CD4-positive, alpha-beta T cell treated with Interleukin-12 subunit alpha and Interleukin-12 subunit beta, for 1 hour (primary cell): ENCODE measurements around the gene ATE1.
"Not testable (repeated sequence)": the region's sequence is repeated elsewhere in the genome, so short reads cannot be mapped to it uniquely, and the experiment has no call there.

Experiments
- DNase-seq: peaks from one replicate; pipeline ENCODE4 v3.0.0-alpha.2; 2020

Gene ATE1

GRCh38 chr10:121929585-121930267 lies 1.9 kb upstream of the ATE1 start:
- not testable (repeated sequence) for DNase-seq

GRCh38 chr10:121928528-121928884 lies 675 bp upstream of the ATE1 start:
- DNase-seq = peak; percentile 17

GRCh38 chr10:121927318-121927840 lies 452 bp downstream of the ATE1 start:
- no peak for DNase-seq

- peak; percentile 19 for DNase-seq
Measured at GRCh38 chr10:121926671-121927317, 1.0 kb downstream of the ATE1 start.

GRCh38 chr10:121926157-121926556 lies 1.7 kb downstream of the ATE1 start:
- DNase-seq = no peak

- DNase-seq = no peak
Measured at GRCh38 chr10:121921238-121921931, 6.4 kb downstream of the ATE1 start.

- no peak for DNase-seq
Measured at GRCh38 chr10:121919666-121920065, 8.2 kb downstream of the ATE1 start.

GRCh38 chr10:121918800-121919199 lies 9.0 kb downstream of the ATE1 start:
- DNase-seq = not testable (repeated sequence)

GRCh38 chr10:121914661-121915060 lies 13.2 kb downstream of the ATE1 start:
- DNase-seq = no peak

- DNase-seq = no peak
Measured at GRCh38 chr10:121911421-121911697, 16.5 kb downstream of the ATE1 start.

- no peak for DNase-seq
Measured at GRCh38 chr10:121910673-121911420, 17.0 kb downstream of the ATE1 start.

- DNase-seq = no peak
Measured at GRCh38 chr10:121904888-121905287, 22.9 kb downstream of the ATE1 start.

- peak; percentile 49 for DNase-seq
Measured at GRCh38 chr10:121900443-121901174, 27.2 kb downstream of the ATE1 start.

- DNase-seq = no peak
Measured at GRCh38 chr10:121899727-121900126, 28.1 kb downstream of the ATE1 start.

- DNase-seq = no peak
Measured at GRCh38 chr10:121891103-121891502, 36.7 kb downstream of the ATE1 start.

GRCh38 chr10:121889212-121889611 lies 38.6 kb downstream of the ATE1 start:
- DNase-seq = no peak

GRCh38 chr10:121886997-121887622 lies 40.7 kb downstream of the ATE1 start:
- DNase-seq = peak; percentile 41

- DNase-seq = no peak
Measured at GRCh38 chr10:121886181-121886580, 41.6 kb downstream of the ATE1 start.

GRCh38 chr10:121880895-121881294 lies 46.9 kb downstream of the ATE1 start:
- no peak for DNase-seq

- DNase-seq = no peak
Measured at GRCh38 chr10:121879476-121879875, 48.4 kb downstream of the ATE1 start.

- no peak for DNase-seq
Measured at GRCh38 chr10:121873236-121873635, 54.6 kb downstream of the ATE1 start.

GRCh38 chr10:121870413-121870812 lies 57.4 kb downstream of the ATE1 start:
- DNase-seq = no peak
